ENCODE data around the gene C1orf21.

C1orf21 gene

GRCh38 chr1:184392779-184393522 is 6.1 kb downstream of the C1orf21 start:
- Histone ChIP-seq H3K4me3 (ENCODE audit: low read depth in 1 of 2, low read length in 2 of 2) (no peak overlapping the region), H3K36me3 (ENCODE audit: control insufficient read depth in 1 of 2, insufficient read depth in 2 of 2, low read length in 2 of 2) (no peaks in the 10 kb centered on the region), H3K9ac (ENCODE audit: low read depth in 1 of 2, low read length in 2 of 2) (no peak overlapping the region), H3K27me3 (ENCODE audit: control insufficient read depth in 1 of 2, insufficient read depth in 2 of 2, low read length in 2 of 2) (no peaks in the 10 kb centered on the region), H3K9me3 (ENCODE audit: control insufficient read depth in 1 of 2, low read length in 2 of 2) (no peaks in the 10 kb centered on the region), H3K27ac (ENCODE audit: low read depth, low read length) (no peak overlapping the region), H3K4me1 (ENCODE audit: control insufficient read depth in 1 of 2, insufficient read depth in 2 of 2, low read length in 2 of 2) (peaks cover 3 to 5% of the 10 kb centered on the region in 2 donors)

GRCh38 chr1:184393962-184394361 is 7.1 kb downstream of the C1orf21 start:
- no peaks in the 10 kb centered on the region for H3K9me3 ChIP-seq (ENCODE audit: control insufficient read depth in 1 of 2, low read length in 2 of 2)
- H3K27ac ChIP-seq (ENCODE audit: low read depth, low read length): no peak overlapping the region
- H3K9ac ChIP-seq (ENCODE audit: low read depth in 1 of 2, low read length in 2 of 2): no peak overlapping the region
- no peaks in the 10 kb centered on the region for H3K36me3 ChIP-seq (ENCODE audit: control insufficient read depth in 1 of 2, insufficient read depth in 2 of 2, low read length in 2 of 2)
- H3K4me3 ChIP-seq (ENCODE audit: low read depth in 1 of 2, low read length in 2 of 2): no peak overlapping the region
- H3K27me3 ChIP-seq (ENCODE audit: control insufficient read depth in 1 of 2, insufficient read depth in 2 of 2, low read length in 2 of 2): no peaks in the 10 kb centered on the region
- H3K4me1 ChIP-seq (ENCODE audit: control insufficient read depth in 1 of 2, insufficient read depth in 2 of 2, low read length in 2 of 2): peaks cover 3 to 5% of the 10 kb centered on the region in 2 donors

- Histone ChIP-seq H3K4me3 (ENCODE audit: low read depth in 1 of 2, low read length in 2 of 2) (no peak overlapping the region), H3K4me1 (ENCODE audit: control insufficient read depth in 1 of 2, insufficient read depth in 2 of 2, low read length in 2 of 2) (peaks cover 3 to 5% of the 10 kb centered on the region in 2 donors), H3K27me3 (ENCODE audit: control insufficient read depth in 1 of 2, insufficient read depth in 2 of 2, low read length in 2 of 2) (no peaks in the 10 kb centered on the region), H3K36me3 (ENCODE audit: control insufficient read depth in 1 of 2, insufficient read depth in 2 of 2, low read length in 2 of 2) (no peaks in the 10 kb centered on the region), H3K27ac (ENCODE audit: low read depth, low read length) (no peak overlapping the region), H3K9ac (ENCODE audit: low read depth in 1 of 2, low read length in 2 of 2) (no peak overlapping the region), H3K9me3 (ENCODE audit: control insufficient read depth in 1 of 2, low read length in 2 of 2) (no peaks in the 10 kb centered on the region)
These were observed 8.5 kb downstream of the C1orf21 start for GRCh38 chr1:184395370-184395769.

GRCh38 chr1:184395937-184396480 is 9.2 kb downstream of the C1orf21 start:
- Histone ChIP-seq H3K9ac (ENCODE audit: low read depth in 1 of 2, low read length in 2 of 2) (no peak overlapping the region), H3K27ac (ENCODE audit: low read depth, low read length) (no peak overlapping the region), H3K4me3 (ENCODE audit: low read depth in 1 of 2, low read length in 2 of 2) (no peak overlapping the region), H3K4me1 (ENCODE audit: control insufficient read depth in 1 of 2, insufficient read depth in 2 of 2, low read length in 2 of 2) (peaks cover under 1 to 5% of the 10 kb centered on the region in 2 donors), H3K9me3 (ENCODE audit: control insufficient read depth in 1 of 2, low read length in 2 of 2) (no peaks in the 10 kb centered on the region), H3K27me3 (ENCODE audit: control insufficient read depth in 1 of 2, insufficient read depth in 2 of 2, low read length in 2 of 2) (no peaks in the 10 kb centered on the region), H3K36me3 (ENCODE audit: control insufficient read depth in 1 of 2, insufficient read depth in 2 of 2, low read length in 2 of 2) (no peaks in the 10 kb centered on the region)

GRCh38 chr1:184399192-184399847 is 12.5 kb downstream of the C1orf21 start:
- Histone ChIP-seq H3K27me3 (ENCODE audit: control insufficient read depth in 1 of 2, insufficient read depth in 2 of 2, low read length in 2 of 2) (no peaks in the 10 kb centered on the region), H3K27ac (ENCODE audit: low read depth, low read length) (no peak overlapping the region), H3K4me1 (ENCODE audit: control insufficient read depth in 1 of 2, insufficient read depth in 2 of 2, low read length in 2 of 2) (peaks cover 0 to 1% of the 10 kb centered on the region in 2 donors), H3K36me3 (ENCODE audit: control insufficient read depth in 1 of 2, insufficient read depth in 2 of 2, low read length in 2 of 2) (no peaks in the 10 kb centered on the region), H3K4me3 (ENCODE audit: low read depth in 1 of 2, low read length in 2 of 2) (no peak overlapping the region), H3K9me3 (ENCODE audit: control insufficient read depth in 1 of 2, low read length in 2 of 2) (no peaks in the 10 kb centered on the region), H3K9ac (ENCODE audit: low read depth in 1 of 2, low read length in 2 of 2) (no peak overlapping the region)

- Histone ChIP-seq H3K27ac (ENCODE audit: low read depth, low read length) (no peak overlapping the region), H3K36me3 (ENCODE audit: control insufficient read depth in 1 of 2, insufficient read depth in 2 of 2, low read length in 2 of 2) (no peaks in the 10 kb centered on the region), H3K9me3 (ENCODE audit: control insufficient read depth in 1 of 2, low read length in 2 of 2) (no peaks in the 10 kb centered on the region), H3K4me1 (ENCODE audit: control insufficient read depth in 1 of 2, insufficient read depth in 2 of 2, low read length in 2 of 2) (peaks cover 0 to 22% of the 10 kb centered on the region in 2 donors), H3K9ac (ENCODE audit: low read depth in 1 of 2, low read length in 2 of 2) (no peak overlapping the region), H3K4me3 (ENCODE audit: low read depth in 1 of 2, low read length in 2 of 2) (no peak overlapping the region), H3K27me3 (ENCODE audit: control insufficient read depth in 1 of 2, insufficient read depth in 2 of 2, low read length in 2 of 2) (no peaks in the 10 kb centered on the region)
These were observed 17.3 kb downstream of the C1orf21 start for GRCh38 chr1:184403961-184404726.

- Histone ChIP-seq H3K27me3 (ENCODE audit: control insufficient read depth in 1 of 2, insufficient read depth in 2 of 2, low read length in 2 of 2) (no peaks in the 10 kb centered on the region), H3K27ac (ENCODE audit: low read depth, low read length) (no peak overlapping the region), H3K4me1 (ENCODE audit: control insufficient read depth in 1 of 2, insufficient read depth in 2 of 2, low read length in 2 of 2) (peaks cover 0 to 24% of the 10 kb centered on the region in 2 donors), H3K4me3 (ENCODE audit: low read depth in 1 of 2, low read length in 2 of 2) (no peak overlapping the region), H3K9me3 (ENCODE audit: control insufficient read depth in 1 of 2, low read length in 2 of 2) (no peaks in the 10 kb centered on the region), H3K36me3 (ENCODE audit: control insufficient read depth in 1 of 2, insufficient read depth in 2 of 2, low read length in 2 of 2) (no peaks in the 10 kb centered on the region), H3K9ac (ENCODE audit: low read depth in 1 of 2, low read length in 2 of 2) (no peak overlapping the region)
These were observed 17.8 kb downstream of the C1orf21 start for GRCh38 chr1:184404727-184405027.

GRCh38 chr1:184405094-184405800 is 18.4 kb downstream of the C1orf21 start:
- H3K36me3 ChIP-seq (ENCODE audit: control insufficient read depth in 1 of 2, insufficient read depth in 2 of 2, low read length in 2 of 2): no peaks in the 10 kb centered on the region

GRCh38 chr1:184405801-184406142 is 18.9 kb downstream of the C1orf21 start:
- H3K9me3 ChIP-seq (ENCODE audit: control insufficient read depth in 1 of 2, low read length in 2 of 2): no peaks in the 10 kb centered on the region
- H3K9ac ChIP-seq (ENCODE audit: low read depth in 1 of 2, low read length in 2 of 2): no peak overlapping the region
- no peak overlapping the region for H3K4me3 ChIP-seq (ENCODE audit: low read depth in 1 of 2, low read length in 2 of 2)
- no peak overlapping the region for H3K27ac ChIP-seq (ENCODE audit: low read depth, low read length)
- peaks cover 0 to 24% of the 10 kb centered on the region in 2 donors for H3K4me1 ChIP-seq (ENCODE audit: control insufficient read depth in 1 of 2, insufficient read depth in 2 of 2, low read length in 2 of 2)
- H3K27me3 ChIP-seq (ENCODE audit: control insufficient read depth in 1 of 2, insufficient read depth in 2 of 2, low read length in 2 of 2): no peaks in the 10 kb centered on the region
- no peaks in the 10 kb centered on the region for H3K36me3 ChIP-seq (ENCODE audit: control insufficient read depth in 1 of 2, insufficient read depth in 2 of 2, low read length in 2 of 2)

More at GRCh38 chr1:184405094-184405800, 18.4 kb downstream of the C1orf21 start:
- no peaks in the 10 kb centered on the region for H3K27me3 ChIP-seq (ENCODE audit: control insufficient read depth in 1 of 2, insufficient read depth in 2 of 2, low read length in 2 of 2)
- H3K4me1 ChIP-seq (ENCODE audit: control insufficient read depth in 1 of 2, insufficient read depth in 2 of 2, low read length in 2 of 2): peaks cover 0 to 24% of the 10 kb centered on the region in 2 donors
- H3K4me3 ChIP-seq (ENCODE audit: low read depth in 1 of 2, low read length in 2 of 2): no peak overlapping the region
- no peak overlapping the region for H3K9ac ChIP-seq (ENCODE audit: low read depth in 1 of 2, low read length in 2 of 2)
- H3K27ac ChIP-seq (ENCODE audit: low read depth, low read length): no peak overlapping the region
- H3K9me3 ChIP-seq (ENCODE audit: control insufficient read depth in 1 of 2, low read length in 2 of 2): no peaks in the 10 kb centered on the region
